ENCODE measurements around the gene FAM184B. TPM values are rescaled to one million over a fixed set of nuclear protein-coding genes. Genes with fewer than 3 reads are reported as not detected.

Gene FAM184B
- total and polyA plus RNA-seq, 2 of the 4 experiments (the other 2 are of a cell fraction) = 0.07 to 0.18 TPM

DNA sequence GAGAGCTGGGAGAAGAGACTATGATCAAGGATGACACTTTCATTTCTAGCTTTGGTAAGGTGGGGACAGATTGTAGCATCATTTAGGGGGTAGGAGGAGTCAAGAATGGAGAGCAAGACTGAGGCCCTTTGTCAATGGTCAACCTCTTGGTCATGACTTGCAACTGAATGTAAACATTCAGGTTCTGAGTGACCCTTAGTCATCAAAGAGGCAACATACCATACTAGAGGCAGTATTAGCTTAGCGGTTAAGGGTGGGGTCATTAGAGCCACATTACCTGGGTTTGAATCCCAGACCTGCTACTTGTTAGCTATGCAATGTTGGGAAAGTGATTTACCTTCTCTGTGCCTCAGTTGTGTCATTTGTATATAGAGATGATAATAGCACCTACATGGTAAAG lies 90.5 kb downstream of the FAM184B start:
- dilution Hi-C loops (cut with HindIII; ENCODE audit: low sequenced_read_pairs, unreplicated experiment) = no loop called here
- H3K23ac ChIP-seq (ENCODE audit: low read depth, low read length) = no peak overlapping the region
- H3K14ac ChIP-seq (replicated peaks; ENCODE audit: low read depth, low read length) = no peak overlapping the region
- H3K9me3 ChIP-seq (ENCODE audit: control insufficient read depth, insufficient read depth, low read length) = no peaks in the 10 kb centered on the region
- BruUV-seq (replicated peaks) = no TSS peak
- no peak overlapping the region for H3K9ac ChIP-seq (ENCODE audit: low read depth, low read length)
- ChIA-PET POLR2A (ENCODE audit: unreplicated experiment) (no interaction called here), CTCF (no interaction called here)
- H2BK20ac ChIP-seq (ENCODE audit: low read depth, low read length) = no peak overlapping the region
- no peak overlapping the region for H2BK15ac ChIP-seq (ENCODE audit: low read depth, low read length)
- TF ChIP-seq RAD21 (IDR thresholded peaks at IDR 0.05; ENCODE audit: low read length) = no peak
- no peak for TF ChIP-seq BHLHE40 (IDR thresholded peaks at IDR 0.05; ENCODE audit: low read depth, low read length)
- TF ChIP-seq CHD1 (IDR thresholded peaks at IDR 0.05; ENCODE audit: low read depth, low read length) = no peak
- TF ChIP-seq RCOR1 (IDR thresholded peaks at IDR 0.05; ENCODE audit: insufficient replicate concordance, low read length) = no peak
- no peak for TF ChIP-seq CTCF (conservative IDR thresholded peaks at IDR 0.05; ENCODE audit: low read depth, low read length)
- no peak for TF ChIP-seq MXI1 (IDR thresholded peaks at IDR 0.05; ENCODE audit: borderline replicate concordance, low read depth, low read length)
- TF ChIP-seq CEBPB (IDR thresholded peaks at IDR 0.05; ENCODE audit: low read depth, low read length) = no peak
- no peak for TF ChIP-seq RFX5 (IDR thresholded peaks at IDR 0.05; ENCODE audit: low read depth, low read length)
- no peak for TF ChIP-seq MAFK (IDR thresholded peaks at IDR 0.05; ENCODE audit: low read depth, low read length)
- no peak for TF ChIP-seq FOS (IDR thresholded peaks at IDR 0.05; ENCODE audit: low read depth, low read length)
- no peak for TF ChIP-seq MAZ (IDR thresholded peaks at IDR 0.05; ENCODE audit: borderline replicate concordance, low read depth, low read length)
- TF ChIP-seq SMC3 (IDR thresholded peaks at IDR 0.05; ENCODE audit: low read depth, low read length) = no peak
- TF ChIP-seq USF2 (IDR thresholded peaks at IDR 0.05; ENCODE audit: low read depth, low read length) = no peak
- no peak for TF ChIP-seq POLR2A (IDR thresholded peaks at IDR 0.05; ENCODE audit: low read depth, low read length)
- TF ChIP-seq NFE2L2 (IDR thresholded peaks at IDR 0.05; ENCODE audit: low read depth, low read length) = no peak
- TF ChIP-seq ELK1 (IDR thresholded peaks at IDR 0.05; ENCODE audit: borderline replicate concordance, low read depth, low read length) = no peak
- no peak overlapping the region for H3K4me3 ChIP-seq (ENCODE audit: insufficient read depth, low read depth, low read length)
- DNase-seq = no peak
- ATAC-seq (ENCODE audit: low read depth) = no peak
- H4K5ac ChIP-seq (ENCODE audit: low read depth, low read length) = no peak overlapping the region
- no peaks in the 10 kb centered on the region for H3K4me1 ChIP-seq (ENCODE audit: control insufficient read depth, insufficient read depth, low read length)
- no peaks in the 10 kb centered on the region for H3K36me3 ChIP-seq (ENCODE audit: control insufficient read depth, insufficient read depth, low read length)
- H3K79me1 ChIP-seq (ENCODE audit: low read depth in 1 of 2, low read length in 2 of 2) = no peaks in the 10 kb centered on the region
- no peaks in the 10 kb centered on the region for H3K27me3 ChIP-seq (ENCODE audit: control insufficient read depth, insufficient read depth, low read length)
- no peak overlapping the region for H2AFZ ChIP-seq (replicated peaks; ENCODE audit: low read length, poor library complexity)
- H2BK120ac ChIP-seq (ENCODE audit: low read depth, low read length) = no peak overlapping the region
- no peak overlapping the region for H3K27ac ChIP-seq (ENCODE audit: insufficient read depth, low read length)
- no peak overlapping the region for H3K4ac ChIP-seq (ENCODE audit: low read depth, low read length)
- H4K91ac ChIP-seq (ENCODE audit: insufficient read depth, low read depth, low read length) = no peak overlapping the region
- no peak overlapping the region for H2AK9ac ChIP-seq (replicated peaks; ENCODE audit: low read depth, low read length, poor library complexity)
- intact Hi-C loops (cut with micrococcal nuclease) = no loop called here
- H3K4me2 ChIP-seq (ENCODE audit: low read depth, low read length) = no peak overlapping the region
- in situ Hi-C loops (cut with MboI; ENCODE audit: low sequenced_read_pairs) = no loop called here
- no CpG with 5 or more reads among the region's 1 CpG for WGBS, 2 experiments (ENCODE audit: extremely low coverage in 2 of 2, insufficient read length in 1 of 2)
- H3K18ac ChIP-seq (ENCODE audit: low read depth, low read length) = no peak overlapping the region
- H3K56ac ChIP-seq (ENCODE audit: extremely low read depth, insufficient read depth, low read length) = no peak overlapping the region
- H2BK5ac ChIP-seq (ENCODE audit: low read depth, low read length, poor library complexity, severe bottlenecking) = no peak overlapping the region
- H3K9me1 ChIP-seq (ENCODE audit: insufficient read depth, low read length) = no peaks in the 10 kb centered on the region
- H4K8ac ChIP-seq (ENCODE audit: low read depth in 2 of 2, low read length in 2 of 2) = no peak overlapping the region
- H4K20me1 ChIP-seq (ENCODE audit: insufficient read depth, low read length) = no peaks in the 10 kb centered on the region
- no peak overlapping the region for H2AK5ac ChIP-seq (ENCODE audit: low read depth, low read length)
